Measurements from ENCODE around the gene ZNF394. TPM values are rescaled to one million over a fixed set of nuclear protein-coding genes. Genes with fewer than 3 reads are reported as not detected.

Gene ZNF394
- polyA plus RNA-seq, 1 donor (not counting 4 experiments of a cell fraction or from before 2014, with no cell fraction given), result 10.1 TPM

- Histone ChIP-seq H4K20me1 (ENCODE audit: control insufficient read depth, extremely low read depth, insufficient read depth, low read length) (no peaks in the 10 kb centered on the region), H3K79me2 (ENCODE audit: control insufficient read depth, insufficient read depth, low read length) (no peaks in the 10 kb centered on the region), H3K4me1 (ENCODE audit: control insufficient read depth, extremely low read depth, insufficient read depth, low read length) (no peaks in the 10 kb centered on the region), H3K27ac (ENCODE audit: control insufficient read depth, insufficient read depth, low read length) (no peak overlapping the region), H3K27me3 (ENCODE audit: control insufficient read depth, extremely low read depth, insufficient read depth, low read length) (no peaks in the 10 kb centered on the region), H2AFZ (ENCODE audit: control insufficient read depth, low read length) (no peak overlapping the region), H3K9ac (ENCODE audit: control insufficient read depth, extremely low read depth, insufficient read depth, low read length) (no peak overlapping the region), H3K36me3 (ENCODE audit: control insufficient read depth in 2 of 2, extremely low read depth in 1 of 2, insufficient read depth in 2 of 2, low read length in 2 of 2) (no peaks in the 10 kb centered on the region), H3K9me1 (ENCODE audit: control insufficient read depth, extremely low read depth, insufficient read depth, low read length) (no peaks in the 10 kb centered on the region), H3K4me3 (ENCODE audit: control insufficient read depth in 2 of 3, extremely low read depth in 1 of 3, insufficient read depth in 2 of 3, low read depth in 1 of 3, low read length in 3 of 3) (no peak overlapping the region), H3K9me3 (ENCODE audit: control insufficient read depth, low read depth, low read length) (peaks cover 6% of the 10 kb centered on the region), H3K4me2 (ENCODE audit: control insufficient read depth, extremely low read depth, insufficient read depth, low read depth, low read length) (no peak overlapping the region)
- no peak for DNase-seq (ENCODE audit: low read depth, low spot score)
- no peak for FAIRE-seq
- dilution Hi-C loops (cut with MboI; ENCODE audit: extremely low pct_ligation_motif_present, low sequenced_read_pairs), result no loop called here
- no peak for TF ChIP-seq EZH2 (IDR thresholded peaks at IDR 0.05; ENCODE audit: low read length)
- TF ChIP-seq CTCF (optimal IDR thresholded peaks at IDR 0.05 in 1 of 3, IDR thresholded peaks at IDR 0.05 in 1 of 3, conservative IDR thresholded peaks at IDR 0.05 in 1 of 3; ENCODE audit: extremely low read depth in 1 of 3, insufficient read depth in 2 of 3, low read length in 3 of 3), result no peak
Measured at GRCh38 chr7:99543916-99544315, 43.8 kb upstream of the ZNF394 start.

GRCh38 chr7:99543081-99543671, 43.1 kb upstream of the ZNF394 start:
- dilution Hi-C loops (cut with MboI; ENCODE audit: extremely low pct_ligation_motif_present, low sequenced_read_pairs), result no loop called here
- H3K9me1 ChIP-seq (ENCODE audit: control insufficient read depth, extremely low read depth, insufficient read depth, low read length), result no peaks in the 10 kb centered on the region
- no peaks in the 10 kb centered on the region for H4K20me1 ChIP-seq (ENCODE audit: control insufficient read depth, extremely low read depth, insufficient read depth, low read length)
- H3K27ac ChIP-seq (ENCODE audit: control insufficient read depth, insufficient read depth, low read length), result no peak overlapping the region
- H3K9ac ChIP-seq (ENCODE audit: control insufficient read depth, extremely low read depth, insufficient read depth, low read length), result no peak overlapping the region
- no peaks in the 10 kb centered on the region for H3K79me2 ChIP-seq (ENCODE audit: control insufficient read depth, insufficient read depth, low read length)
- H3K9me3 ChIP-seq (ENCODE audit: control insufficient read depth, low read depth, low read length), result peaks cover 6% of the 10 kb centered on the region
- TF ChIP-seq CTCF (optimal IDR thresholded peaks at IDR 0.05 in 1 of 3, IDR thresholded peaks at IDR 0.05 in 1 of 3, conservative IDR thresholded peaks at IDR 0.05 in 1 of 3; ENCODE audit: extremely low read depth in 1 of 3, insufficient read depth in 2 of 3, low read length in 3 of 3) (no peak), EZH2 (IDR thresholded peaks at IDR 0.05; ENCODE audit: low read length) (no peak)
- no peak overlapping the region for H3K4me2 ChIP-seq (ENCODE audit: control insufficient read depth, extremely low read depth, insufficient read depth, low read depth, low read length)
- H3K36me3 ChIP-seq (ENCODE audit: control insufficient read depth in 2 of 2, extremely low read depth in 1 of 2, insufficient read depth in 2 of 2, low read length in 2 of 2), result no peaks in the 10 kb centered on the region
- H3K27me3 ChIP-seq (ENCODE audit: control insufficient read depth, extremely low read depth, insufficient read depth, low read length), result no peaks in the 10 kb centered on the region
- no peak for DNase-seq (ENCODE audit: low read depth, low spot score)
- no peaks in the 10 kb centered on the region for H3K4me1 ChIP-seq (ENCODE audit: control insufficient read depth, extremely low read depth, insufficient read depth, low read length)
- FAIRE-seq, result no peak
- no peak overlapping the region for H2AFZ ChIP-seq (ENCODE audit: control insufficient read depth, low read length)
- H3K4me3 ChIP-seq (ENCODE audit: control insufficient read depth in 2 of 3, extremely low read depth in 1 of 3, insufficient read depth in 2 of 3, low read depth in 1 of 3, low read length in 3 of 3), result no peak overlapping the region
